Stimulated activated CD4-positive, alpha-beta T cell treated with anti-CD3 and anti-CD28 coated beads, Interleukin-2, amount 100 ng/mL, for 4 hours (primary cell): Measurements from ENCODE around the gene PCDHB11.
"Not testable (repeated sequence)": the region's sequence is repeated elsewhere in the genome, so short reads cannot be mapped to it uniquely, and the experiment has no call there.

Experiments used
- DNase-seq: peaks from one replicate; pipeline ENCODE4 v3.0.0-alpha.2; 2020; ENCODE audit warnings: low read depth

Gene PCDHB11

GRCh38 chr5:141199359-141200235, at the start of gene PCDHB11:
Gene PCDHB11, plus strand, starts transcription at chr5:141199627. Its CDS starts 148 bp downstream, at chr5:141199775.
- no peak for DNase-seq

- no peak for DNase-seq
Observed at GRCh38 chr5:141149812-141150211, 49.6 kb upstream of the PCDHB11 start, which contains the start of gene PCDHB6. Gene PCDHB6, plus strand, starts transcription at chr5:141150057. Its CDS starts 201 bp downstream, at chr5:141150258.

- DNase-seq = no peak
Observed at GRCh38 chr5:141150224-141150992, 49.0 kb upstream of the PCDHB11 start.

GRCh38 chr5:141150993-141151325, 48.5 kb upstream of the PCDHB11 start:
- DNase-seq = no peak

GRCh38 chr5:141151632-141152031, 47.8 kb upstream of the PCDHB11 start:
- DNase-seq = not testable (repeated sequence)

GRCh38 chr5:141152096-141152495, 47.3 kb upstream of the PCDHB11 start:
- not testable (repeated sequence) for DNase-seq

- DNase-seq = no peak
Observed at GRCh38 chr5:141155540-141156374, 43.7 kb upstream of the PCDHB11 start.

- DNase-seq = not testable (repeated sequence)
Observed at GRCh38 chr5:141157356-141157755, 42.1 kb upstream of the PCDHB11 start.

- not testable (repeated sequence) for DNase-seq
Observed at GRCh38 chr5:141157901-141158300, 41.5 kb upstream of the PCDHB11 start.

- no peak for DNase-seq
Observed at GRCh38 chr5:141172381-141173204, 26.8 kb upstream of the PCDHB11 start, which contains the start of gene PCDHB7. Gene PCDHB7, plus strand, starts transcription at chr5:141172644. Its CDS starts 192 bp downstream, at chr5:141172836.

- not testable (repeated sequence) for DNase-seq
Observed at GRCh38 chr5:141174291-141175104, 24.9 kb upstream of the PCDHB11 start.

- DNase-seq = no peak
Observed at GRCh38 chr5:141175933-141176332, 23.5 kb upstream of the PCDHB11 start.

- DNase-seq = not testable (repeated sequence)
Observed at GRCh38 chr5:141177577-141178191, 21.7 kb upstream of the PCDHB11 start, which contains the start of gene PCDHB8. Gene PCDHB8, plus strand, starts transcription at chr5:141177790. Its CDS starts 245 bp downstream, at chr5:141178035.

- not testable (repeated sequence) for DNase-seq
Observed at GRCh38 chr5:141179371-141179770, 20.1 kb upstream of the PCDHB11 start.

- DNase-seq = not testable (repeated sequence)
Observed at GRCh38 chr5:141179876-141180275, 19.6 kb upstream of the PCDHB11 start.

- DNase-seq = no peak
Observed at GRCh38 chr5:141180313-141180712, 19.1 kb upstream of the PCDHB11 start.

- DNase-seq = no peak
Observed at GRCh38 chr5:141182248-141182647, 17.2 kb upstream of the PCDHB11 start, which contains the start of gene PCDHB16. Gene PCDHB16, plus strand, starts transcription at chr5:141182387. Its CDS starts 173 bp downstream, at chr5:141182560.

GRCh38 chr5:141184117-141184855, 15.1 kb upstream of the PCDHB11 start:
- DNase-seq = not testable (repeated sequence)
